NT2/D1 (cell line): Measurements from ENCODE around the gene SETDB1.

ENCODE experiments used
- SUZ12 ChIP-seq: IDR thresholded peaks from 2 replicates; pipeline ENCODE4 v1.6.1; 2011; ENCODE audit not compliant: insufficient read length, insufficient read depth; ENCODE audit errors: extremely low read depth
- YY1 ChIP-seq: IDR thresholded peaks from 2 replicates; pipeline ENCODE4 v1.6.1; 2011; ENCODE audit not compliant: insufficient read length, insufficient read depth
- ZNF274 ChIP-seq: IDR thresholded peaks from 2 replicates; pipeline ENCODE4 v1.6.1; 2011; ENCODE audit warnings: mild to moderate bottlenecking, low read depth, low read length

DNA sequence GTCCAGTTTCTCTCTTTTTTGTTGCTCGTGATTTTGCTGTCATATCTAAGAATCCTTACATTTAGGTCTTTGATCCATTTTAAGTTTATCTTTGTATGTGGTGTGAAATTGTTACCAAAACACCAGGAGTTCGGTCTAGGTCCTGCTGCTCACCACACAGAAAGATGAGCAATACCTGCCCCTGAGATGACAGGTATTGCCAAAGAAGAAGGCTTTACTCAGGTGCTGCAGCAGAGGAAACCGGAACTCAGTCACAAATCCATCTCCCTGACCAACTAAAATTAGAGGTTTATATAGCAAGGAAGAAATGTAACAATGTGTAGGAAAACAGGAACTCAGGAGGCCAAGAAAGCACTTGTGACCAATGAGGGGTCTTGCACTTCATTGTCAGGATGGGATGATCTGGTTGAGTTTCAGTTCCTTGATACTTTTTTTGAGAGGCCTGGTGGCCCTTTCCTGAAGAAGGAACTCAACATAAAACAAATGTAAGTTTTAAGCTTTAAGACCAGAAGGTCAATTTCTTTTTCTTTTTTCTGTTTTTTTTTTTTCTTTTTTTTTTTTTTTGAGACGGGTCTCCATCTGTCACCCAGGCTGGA is 16.5 kb upstream of the SETDB1 start:
- TF ChIP-seq SUZ12 (no peak), YY1 (no peak), ZNF274 (no peak)
